Dermis lymphatic vessel endothelial cell (primary cell): ENCODE results near the gene C6orf136. TPM values are rescaled to one million over a fixed set of nuclear protein-coding genes. Genes with fewer than 3 reads are reported as not detected.

Experiments used
- total RNA-seq: library from RNA; depleted of rRNA; stranded (reverse); fragments of >200 nt; gene quantifications from 2 replicates; pipeline ENCODE4 v1.2.1, GENCODE V29; 2014

Gene C6orf136, protein sequence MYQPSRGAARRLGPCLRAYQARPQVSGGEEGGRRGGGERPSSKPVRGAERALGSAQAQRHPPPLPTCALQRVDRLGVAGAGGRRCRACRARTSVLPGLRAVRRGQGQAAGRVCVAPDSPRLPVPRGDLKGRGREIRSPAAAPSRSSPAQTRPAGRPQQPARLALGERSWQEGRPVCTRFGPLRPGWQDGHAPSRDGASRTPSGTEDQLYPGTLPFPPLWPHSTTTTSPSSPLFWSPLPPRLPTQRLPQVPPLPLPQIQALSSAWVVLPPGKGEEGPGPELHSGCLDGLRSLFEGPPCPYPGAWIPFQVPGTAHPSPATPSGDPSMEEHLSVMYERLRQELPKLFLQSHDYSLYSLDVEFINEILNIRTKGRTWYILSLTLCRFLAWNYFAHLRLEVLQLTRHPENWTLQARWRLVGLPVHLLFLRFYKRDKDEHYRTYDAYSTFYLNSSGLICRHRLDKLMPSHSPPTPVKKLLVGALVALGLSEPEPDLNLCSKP
- total RNA-seq = 2.2 and 3.6 TPM in 2 replicates

DNA sequence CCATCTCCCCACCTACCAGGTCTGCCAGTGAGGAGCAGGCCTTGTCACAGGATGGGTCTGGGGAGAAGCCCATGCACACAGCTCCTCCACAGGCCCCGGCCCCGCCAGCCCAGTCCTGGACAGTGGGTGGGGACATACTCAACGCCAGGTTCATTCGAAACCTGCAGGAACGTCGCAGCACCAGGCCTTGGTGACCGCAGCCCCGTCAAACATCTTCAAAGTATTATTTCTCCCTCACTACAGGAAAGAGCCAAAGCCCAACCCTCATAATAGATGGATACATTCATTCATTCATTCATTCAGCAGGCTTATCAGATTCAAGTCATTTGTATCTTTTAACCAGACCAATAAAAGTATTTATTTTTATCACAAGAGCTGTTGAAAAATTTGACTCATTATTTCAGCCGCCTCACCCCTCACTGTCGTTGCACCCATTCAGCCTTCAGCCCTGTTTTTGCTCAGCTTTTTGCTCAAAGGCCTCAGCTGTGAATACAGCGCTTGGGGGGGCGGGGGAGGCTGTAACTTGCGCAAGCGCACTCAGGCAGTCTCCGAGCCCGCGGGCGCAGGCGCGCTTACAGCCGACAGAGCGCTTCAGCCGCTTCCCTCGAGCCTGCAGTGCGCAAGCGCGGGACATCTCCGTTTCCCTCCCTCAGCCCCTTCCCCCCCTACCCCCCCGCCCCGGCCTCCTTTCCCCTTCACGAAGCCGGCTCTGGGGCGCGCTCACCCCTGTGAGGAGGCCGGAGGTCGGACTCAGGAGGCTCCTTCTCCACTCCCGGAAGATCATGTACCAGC is at the start of gene C6orf136:
Gene C6orf136 (plus strand): TSS at position 684 of the 792 bp plus-strand sequence. CDS start 99 bp downstream, at position 783.

DNA sequence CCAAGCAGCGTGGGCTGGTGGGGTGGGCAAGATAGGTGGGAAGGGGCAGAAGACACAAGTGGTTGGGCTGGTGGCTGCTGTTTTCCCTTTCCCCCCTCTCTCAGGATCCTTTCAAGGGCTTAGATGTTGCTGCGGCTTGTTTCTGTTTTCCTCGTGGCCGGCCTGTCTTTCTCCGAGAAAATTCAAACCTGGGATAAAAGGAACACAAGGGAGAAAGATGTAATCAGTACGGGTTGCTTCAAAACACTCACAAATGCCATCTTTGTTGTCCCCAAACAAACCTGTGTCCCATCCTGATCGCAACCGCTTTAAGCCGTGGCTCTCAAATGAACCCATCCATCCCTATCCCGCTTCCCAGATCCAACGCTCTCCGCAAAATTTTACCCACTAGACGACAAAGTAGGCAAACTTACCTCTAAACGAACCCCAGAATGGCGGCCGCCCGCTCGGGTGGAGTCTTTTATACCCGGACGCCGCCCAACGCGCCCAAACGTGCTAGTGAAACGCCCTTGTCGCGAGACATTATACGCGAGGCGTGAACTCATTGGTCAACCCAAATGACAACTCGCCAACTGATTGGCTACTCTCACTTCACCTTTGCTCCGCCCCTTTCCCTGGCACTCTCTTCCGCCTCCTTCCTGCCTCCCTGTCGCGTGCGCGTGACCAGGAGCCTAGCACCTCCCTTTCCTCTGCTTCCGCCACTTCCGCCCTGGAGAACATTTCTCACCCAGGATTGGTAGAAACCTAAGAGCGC is 29.9 kb upstream of the C6orf136 start, which contains the start of gene PPP1R10:
Gene PPP1R10 (minus strand): TSS at position 433 of the 754 bp plus-strand sequence. CDS start 7,299 bp downstream, outside the sequence.

DNA sequence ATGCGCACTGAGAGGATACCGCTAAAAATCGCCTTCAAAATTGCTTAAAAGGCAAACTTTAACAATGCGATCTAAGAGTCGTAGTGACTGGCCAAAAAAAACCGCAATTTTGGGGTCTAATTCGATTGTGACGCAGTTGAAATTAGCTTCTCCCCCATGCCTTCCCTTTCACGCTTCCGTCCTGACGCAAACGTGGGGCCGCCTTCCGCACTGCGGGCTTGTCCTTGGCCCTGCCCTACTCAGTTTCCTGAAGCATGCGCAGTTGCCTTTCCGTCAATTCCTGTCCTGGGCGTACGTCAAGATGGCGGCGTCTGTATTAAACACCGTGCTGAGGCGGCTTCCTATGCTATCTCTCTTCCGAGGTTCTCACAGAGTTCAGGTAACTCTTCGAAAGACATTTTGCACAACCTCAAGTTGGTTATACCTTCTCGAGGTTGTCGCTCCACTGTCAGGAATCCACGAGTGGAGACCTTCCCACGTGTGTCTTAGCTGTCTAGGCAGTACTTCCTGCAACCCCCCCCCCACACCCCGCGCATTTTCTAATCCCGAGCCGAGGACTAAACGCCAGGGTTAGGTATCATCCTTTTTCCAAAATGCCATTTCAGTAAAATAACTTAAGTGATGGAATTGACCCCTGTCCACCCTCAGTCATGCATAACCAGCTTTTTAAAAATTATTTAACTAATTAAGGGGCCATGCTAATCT is 29.2 kb upstream of the C6orf136 start, which contains the start of gene MRPS18B:
Gene MRPS18B (plus strand): TSS at position 276 of the 705 bp plus-strand sequence. CDS start 26 bp downstream, at position 302.

DNA sequence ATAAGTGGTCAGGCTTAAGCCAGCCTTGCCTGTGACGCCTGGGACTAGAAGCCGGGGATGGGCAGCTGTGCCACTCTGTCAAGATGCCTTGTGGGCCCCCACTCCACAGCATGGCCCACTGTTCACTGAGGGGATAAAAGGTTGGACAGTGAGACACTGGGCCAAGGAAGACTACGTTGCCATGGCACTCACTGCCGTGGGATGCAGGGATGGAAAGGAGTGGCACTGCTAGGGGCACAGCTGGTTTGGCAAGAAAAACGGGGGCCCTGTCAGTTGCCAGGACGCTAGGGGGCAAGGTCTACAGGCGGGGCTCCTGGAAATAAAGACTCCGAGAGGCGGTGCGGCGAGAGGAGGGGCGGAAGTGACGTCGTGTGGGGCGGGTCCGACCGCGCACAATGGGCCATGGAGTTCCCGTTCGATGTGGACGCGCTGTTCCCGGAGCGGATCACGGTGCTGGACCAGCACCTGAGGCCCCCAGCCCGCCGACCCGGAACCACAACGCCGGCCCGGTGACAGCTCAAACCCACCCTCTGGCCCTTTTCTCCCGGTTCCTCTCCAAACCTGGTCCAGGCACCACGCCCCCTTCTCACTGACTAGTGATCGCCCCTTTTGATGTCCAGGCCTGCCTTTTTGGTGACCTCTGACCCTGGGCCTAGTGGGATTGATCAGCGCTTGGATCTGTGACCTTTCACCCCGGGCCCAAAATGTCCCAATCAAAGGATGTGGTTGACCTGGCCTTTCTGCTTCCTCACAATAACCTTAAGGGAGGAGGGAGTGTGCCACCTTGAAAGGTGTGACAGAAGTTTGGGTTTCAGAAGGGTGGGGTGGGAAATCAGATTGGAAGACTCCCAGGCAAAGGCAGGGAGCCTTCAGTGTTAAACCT is 20.2 kb upstream of the C6orf136 start, which contains the start of gene ATAT1:
Gene ATAT1 (plus strand): TSS at position 391 of the 883 bp plus-strand sequence.

DNA sequence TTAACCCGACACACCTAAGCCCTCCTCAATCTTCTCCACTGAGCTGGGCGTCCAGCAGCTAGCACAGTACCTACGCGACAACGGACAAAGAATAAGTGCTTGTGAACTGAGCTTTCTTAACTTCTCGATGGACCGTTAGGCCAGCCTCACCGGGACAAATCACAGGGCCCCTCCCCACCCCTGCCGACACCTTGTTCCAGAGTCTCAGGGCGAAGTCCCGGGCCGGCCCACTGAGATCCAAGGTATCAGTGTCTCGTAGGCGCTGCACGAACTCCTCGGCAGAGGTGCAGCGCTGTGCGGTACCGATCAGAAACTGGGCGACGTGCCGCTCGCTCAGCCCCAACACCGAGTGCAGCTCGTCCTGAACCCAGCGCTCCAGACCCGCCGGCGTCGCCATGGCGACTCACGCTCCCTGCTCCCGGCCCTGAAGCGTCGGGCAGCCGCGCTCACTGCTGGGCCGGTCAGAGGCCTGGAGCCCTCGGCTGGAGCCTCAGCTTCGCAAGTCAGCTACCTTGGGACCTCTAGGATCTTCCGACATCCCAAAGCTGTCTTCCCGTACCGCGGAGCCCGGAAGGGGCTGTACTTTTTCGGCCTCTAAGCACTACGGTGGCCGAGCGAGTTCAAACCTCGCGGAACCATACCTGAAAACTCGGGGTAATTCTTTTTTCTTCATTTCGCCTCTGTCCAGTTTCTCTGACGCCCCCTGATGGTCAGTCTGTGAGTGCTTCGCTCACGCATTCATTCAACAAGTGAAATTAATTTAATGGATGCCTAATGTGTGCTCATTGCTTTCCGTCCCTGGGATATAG is 25.7 kb downstream of the C6orf136 start, which contains the start of gene DHX16:
Gene DHX16 (minus strand): TSS at position 562 of the 809 bp plus-strand sequence. CDS start 165 bp downstream, at position 397.

DNA sequence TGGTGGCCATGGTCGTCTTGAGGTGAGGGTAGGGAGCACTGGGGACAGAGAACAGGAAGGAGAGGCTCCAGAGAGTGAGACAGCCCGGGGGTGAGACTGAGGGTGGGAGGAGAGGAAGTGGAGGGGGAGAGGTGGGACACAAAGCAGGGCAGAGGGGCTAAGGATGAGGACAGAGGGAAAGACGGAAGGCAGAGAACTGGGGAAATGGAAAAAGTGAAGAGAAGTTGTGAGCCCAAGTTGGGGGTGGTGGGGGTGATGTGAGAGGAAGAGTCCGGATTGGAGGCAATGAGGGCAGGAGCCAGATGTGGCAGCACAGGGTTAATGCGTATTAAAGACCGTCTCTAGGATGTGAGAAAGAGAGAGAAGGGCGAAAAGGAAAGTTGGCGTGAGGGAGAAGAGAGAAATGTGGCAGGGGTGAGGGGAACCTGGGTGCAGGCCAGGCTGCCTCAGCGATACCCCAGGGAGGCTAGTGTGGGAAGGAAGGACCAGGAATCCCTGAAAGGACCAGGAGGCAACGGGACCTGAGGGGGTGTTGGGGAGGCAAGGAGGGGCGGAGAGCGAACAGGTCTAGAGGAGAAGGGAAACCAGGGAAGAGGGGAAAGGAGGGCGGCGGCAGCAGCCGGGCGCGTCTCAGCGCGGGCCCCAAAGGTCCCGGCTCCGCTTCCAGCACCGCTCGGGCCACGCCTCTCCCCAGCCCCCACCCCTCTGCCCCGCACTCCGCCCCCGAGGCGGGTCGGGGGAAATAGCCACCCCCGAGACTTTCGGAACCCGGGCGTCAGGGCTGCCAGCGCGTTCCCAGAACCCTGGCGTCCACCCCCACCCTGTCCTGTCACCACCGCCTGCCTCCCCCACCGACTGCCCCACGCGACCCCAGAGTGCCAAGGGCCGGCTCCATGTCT is 39.3 kb downstream of the C6orf136 start, which contains the start of gene PPP1R18:
Gene PPP1R18 (minus strand): TSS at position 637 of the 899 bp plus-strand sequence. CDS start 627 bp downstream, at position 10.

DNA sequence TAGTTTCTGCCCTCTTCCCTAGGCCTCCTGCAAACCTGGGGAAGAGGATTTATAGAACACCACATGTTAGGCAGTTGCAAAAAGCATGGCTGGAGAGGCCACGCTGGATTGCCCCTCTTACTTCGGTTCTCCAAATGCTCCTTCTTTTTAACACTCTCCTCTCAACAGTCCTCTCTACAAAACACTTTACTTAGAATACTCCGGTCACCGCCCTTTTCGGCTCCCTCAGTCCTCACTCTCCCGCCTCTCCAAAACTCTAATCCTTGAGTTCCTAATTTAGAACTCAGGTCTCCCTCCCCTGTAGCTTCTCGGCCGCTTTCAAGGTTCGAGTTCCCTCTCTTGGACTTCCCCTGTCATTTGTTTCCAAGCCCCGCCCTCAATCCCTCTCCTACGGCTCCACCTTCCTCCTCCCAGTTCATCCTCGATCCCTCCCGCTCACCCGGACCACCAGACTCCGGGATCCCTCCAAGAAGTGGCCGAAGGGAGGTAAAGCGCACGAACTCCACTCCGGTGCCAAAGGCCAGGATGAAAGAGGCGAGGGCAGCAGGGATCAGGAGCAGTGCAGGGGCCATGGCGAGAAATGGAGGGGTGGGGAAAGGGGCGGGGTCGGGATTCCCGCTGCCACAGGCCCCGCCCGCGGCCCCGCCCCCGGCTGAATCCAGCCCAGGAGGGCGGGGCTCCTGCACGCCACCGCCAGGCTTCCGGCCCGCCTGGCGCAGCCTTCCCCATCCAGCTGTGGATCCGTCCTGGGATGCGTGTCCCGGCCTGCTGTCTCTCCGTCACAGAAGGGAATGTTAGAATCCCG is 43.7 kb downstream of the C6orf136 start, which contains the start of gene NRM:
Gene NRM (minus strand): TSS at position 582 of the 805 bp plus-strand sequence. CDS start 10 bp downstream, at position 572.

Other genes with a start within 250 kb of the C6orf136 start
- 1,133 and 1,489 TPM in 2 replicates for gene HLA-E, start 157.6 kb upstream of the C6orf136 start, total RNA-seq
- gene GNL1, start 90.6 kb upstream of the C6orf136 start, total RNA-seq = 54.1 and 72.4 TPM in 2 replicates
- gene PRR3, start 89.8 kb upstream of the C6orf136 start, total RNA-seq = 2.6 and 3.4 TPM in 2 replicates
- 34.6 and 40.5 TPM in 2 replicates for gene ABCF1, start 75.7 kb upstream of the C6orf136 start, total RNA-seq
- gene PPP1R10, start 29.9 kb upstream of the C6orf136 start, total RNA-seq = 12.8 and 13.3 TPM in 2 replicates
- 50.3 and 70.6 TPM in 2 replicates for gene MRPS18B, start 29.3 kb upstream of the C6orf136 start, total RNA-seq
- gene ATAT1, start 20.3 kb upstream of the C6orf136 start, total RNA-seq = 4.0 and 4.6 TPM in 2 replicates
- gene DHX16, start 25.9 kb downstream of the C6orf136 start, total RNA-seq = 29.4 and 32.2 TPM in 2 replicates
- gene PPP1R18, start 39.5 kb downstream of the C6orf136 start, total RNA-seq = 21.8 and 34.0 TPM in 2 replicates
- gene NRM, start 43.9 kb downstream of the C6orf136 start, total RNA-seq = 0.86 and 0.98 TPM in 2 replicates
- gene MDC1, start 70.1 kb downstream of the C6orf136 start, total RNA-seq = 4.8 and 5.3 TPM in 2 replicates
- 208 and 236 TPM in 2 replicates for gene TUBB, start 73.2 kb downstream of the C6orf136 start, total RNA-seq
- 71.3 and 91.2 TPM in 2 replicates for gene FLOT1, start 95.6 kb downstream of the C6orf136 start, total RNA-seq
- 39.7 and 82.2 TPM in 2 replicates for gene IER3, start 97.4 kb downstream of the C6orf136 start, total RNA-seq
- gene DDR1, start 237.4 kb downstream of the C6orf136 start, total RNA-seq = 4.8 and 5.7 TPM in 2 replicates